ACC112 (cell line): ENCODE data around the gene CH25H.

Source experiments
- H2AFZ ChIP-seq: fragments of 200-600 bp; sonication (generic); one replicate; pipeline ENCODE4 v1.6.0; 2017; ENCODE audit warnings: antibody characterized with exemption, low read length; ENCODE audit not compliant: unreplicated experiment
- H3K27ac ChIP-seq: fragments of 200-600 bp; sonication (generic); 2 replicates; pipeline ENCODE4 v1.5.1; 2014; ENCODE audit warnings: low read depth, mild to moderate bottlenecking, antibody characterized with exemption, low read length, moderate library complexity
- H3K27me3 ChIP-seq: fragments of 200-600 bp; sonication (generic); 2 replicates; pipeline ENCODE4 v1.6.1; 2014; ENCODE audit warnings: mild to moderate bottlenecking, antibody characterized with exemption, low read length, moderate library complexity, mixed read lengths; ENCODE audit not compliant: insufficient read depth
- H3K36me3 ChIP-seq: fragments of 200-600 bp; sonication (generic); 2 replicates; pipeline ENCODE4 v1.6.1; 2016; ENCODE audit warnings: mild to moderate bottlenecking, antibody characterized with exemption, low read length, moderate library complexity, mixed read lengths; ENCODE audit not compliant: insufficient read depth
- H3K4me1 ChIP-seq: fragments of 200-600 bp; sonication (generic); one replicate; pipeline ENCODE4 v1.6.1; 2016; ENCODE audit warnings: low read length, mixed read lengths; ENCODE audit not compliant: insufficient read depth, unreplicated experiment, control insufficient read depth
- H3K4me3 ChIP-seq: fragments of 200-600 bp; sonication (generic); 2 replicates; pipeline ENCODE4 v1.5.1; 2014; ENCODE audit warnings: mild to moderate bottlenecking, low read depth, low read length
- H3K79me2 ChIP-seq: fragments of 200-600 bp; sonication (generic); one replicate; pipeline ENCODE4 v1.6.0; 2016; ENCODE audit warnings: low read length; ENCODE audit not compliant: control insufficient read depth, unreplicated experiment, insufficient read depth

Gene CH25H

DNA sequence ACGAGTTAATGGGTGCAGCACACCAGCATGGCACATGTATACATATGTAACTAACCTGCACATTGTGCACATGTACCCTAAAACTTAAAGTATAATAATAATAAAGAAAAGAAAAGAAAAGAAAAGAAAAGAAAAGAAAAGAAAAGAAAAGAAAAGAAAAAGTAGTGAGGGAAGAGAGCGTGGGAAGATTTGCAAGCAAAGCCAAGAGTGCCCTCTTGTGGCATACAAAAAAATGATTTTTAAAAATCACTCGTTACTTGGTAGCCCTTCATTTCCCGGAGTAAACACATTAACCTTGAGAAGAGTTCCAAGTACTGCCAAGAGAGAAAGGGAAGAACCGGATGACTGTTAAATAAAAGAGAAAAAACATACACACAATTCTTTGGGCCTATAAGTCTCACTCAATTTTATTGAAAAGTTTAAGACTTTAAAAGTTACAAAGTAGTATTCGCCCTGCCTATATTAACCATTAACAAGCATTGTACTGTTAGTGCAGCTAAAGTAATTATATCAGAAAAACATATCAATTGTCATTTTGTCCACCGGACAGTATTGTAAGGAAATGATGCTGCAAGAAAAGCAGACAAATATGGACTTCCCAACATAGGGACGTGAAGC is 6.2 kb upstream of the CH25H start:
- H3K79me2 ChIP-seq, result no peaks in the 10 kb centered on the region
- no peak overlapping the region for H3K27ac ChIP-seq
- H3K27me3 ChIP-seq, result no peaks in the 10 kb centered on the region
- H2AFZ ChIP-seq, result no peak overlapping the region
- H3K4me3 ChIP-seq, result no peak overlapping the region
- no peaks in the 10 kb centered on the region for H3K36me3 ChIP-seq
- peaks cover 12% of the 10 kb centered on the region for H3K4me1 ChIP-seq

DNA sequence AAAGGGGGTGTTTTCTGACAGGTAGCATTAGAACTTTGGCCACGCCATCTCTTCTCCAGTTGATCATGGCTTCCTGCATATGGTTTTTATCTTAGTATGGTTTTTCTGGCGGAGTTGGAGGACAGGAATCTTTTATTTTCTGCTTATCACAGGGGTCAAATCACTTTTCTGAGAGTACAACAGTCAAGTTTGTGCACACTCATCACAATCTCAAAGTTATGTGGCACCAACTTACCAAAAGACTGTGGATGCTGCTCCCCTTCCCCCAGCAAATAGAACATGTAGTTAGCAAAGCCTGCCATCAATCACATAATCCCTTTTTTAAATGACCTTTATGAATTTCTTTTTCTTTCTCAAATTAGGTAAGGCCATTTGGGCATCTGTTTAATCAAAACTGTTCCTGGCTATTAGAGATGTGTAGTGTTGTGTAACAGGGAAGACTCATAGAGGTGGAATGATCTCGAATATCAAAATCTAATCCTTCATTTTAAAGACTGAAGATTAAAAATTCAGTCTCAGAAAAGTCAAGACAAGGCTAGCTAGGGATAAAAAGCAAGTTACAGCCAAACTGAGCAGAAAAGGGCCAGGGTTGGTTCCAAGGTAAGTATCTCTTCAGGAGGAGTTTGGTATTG is 3.8 kb upstream of the CH25H start:
- peaks cover 12% of the 10 kb centered on the region for H3K4me1 ChIP-seq

DNA sequence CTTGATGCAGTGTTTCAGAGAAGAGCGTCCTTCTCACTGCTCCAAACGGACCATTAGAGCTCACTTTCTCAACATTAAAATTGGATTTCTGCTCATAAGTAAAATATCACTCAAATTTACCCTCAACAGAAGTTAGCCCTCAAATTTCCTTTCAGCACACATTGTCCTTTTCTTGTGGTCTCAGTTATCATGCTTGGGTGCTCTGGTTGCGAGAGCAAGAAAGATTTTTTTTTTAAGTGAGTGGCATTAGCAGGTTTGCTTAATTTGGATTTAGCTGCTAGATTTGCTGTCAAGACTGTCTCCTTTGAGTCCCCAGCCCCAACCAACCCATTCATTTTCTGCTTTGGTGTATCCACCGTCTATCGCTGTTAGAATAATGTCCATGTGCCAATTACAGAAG is 2.6 kb upstream of the CH25H start:
- Histone ChIP-seq H3K4me1 (peaks cover 12% of the 10 kb centered on the region), H3K4me3 (no peak overlapping the region), H3K79me2 (no peaks in the 10 kb centered on the region), H2AFZ (no peak overlapping the region), H3K27ac (no peak overlapping the region), H3K27me3 (peaks cover 8% of the 10 kb centered on the region; the same call in 1 of the 2 replicates), H3K36me3 (no peaks in the 10 kb centered on the region)

More for the DNA sequence above, 3.8 kb upstream of the CH25H start:
- H2AFZ ChIP-seq, result no peak overlapping the region
- no peaks in the 10 kb centered on the region for H3K79me2 ChIP-seq
- no peaks in the 10 kb centered on the region for H3K36me3 ChIP-seq
- H3K4me3 ChIP-seq, result no peak overlapping the region
- no peak overlapping the region for H3K27ac ChIP-seq
- H3K27me3 ChIP-seq, result peaks cover 7% of the 10 kb centered on the region; the same call in 1 of the 2 replicates

DNA sequence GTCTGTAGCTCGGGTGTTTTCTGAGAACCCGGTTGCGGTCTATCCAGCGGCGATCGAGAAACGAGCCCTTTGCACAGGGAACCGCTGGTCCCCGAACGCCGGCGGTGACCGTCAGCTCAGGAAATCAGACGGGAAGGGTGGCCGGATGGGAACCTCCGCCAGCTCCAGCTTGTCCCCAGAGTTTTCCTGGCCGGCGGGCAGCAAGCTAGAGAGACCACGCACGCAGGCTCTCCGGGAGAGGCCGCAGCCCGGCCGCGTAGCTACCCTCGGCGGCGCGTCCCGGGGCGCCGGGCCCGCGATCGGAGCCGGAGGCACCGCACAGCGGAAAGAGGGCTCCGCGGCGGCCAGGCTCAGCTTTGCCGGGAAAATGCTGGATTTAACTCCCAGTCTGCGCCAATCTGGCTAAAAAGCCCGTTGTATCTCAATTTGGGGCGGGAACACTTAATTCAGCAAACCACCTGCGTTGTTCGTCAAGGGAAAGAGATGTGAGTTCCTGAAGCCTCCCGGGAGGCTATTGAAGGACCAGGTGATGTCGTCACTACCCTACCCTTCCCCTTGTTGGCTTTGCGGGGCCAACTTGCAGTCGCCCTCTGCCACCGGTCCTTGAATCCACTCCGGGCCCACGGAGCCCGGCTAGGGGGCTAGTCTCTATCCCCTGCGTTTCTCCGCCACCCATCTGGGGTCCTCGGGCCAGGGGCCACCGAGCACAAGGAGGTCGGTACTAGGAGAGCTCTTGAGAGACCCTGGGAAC is 859 bp upstream of the CH25H start:
- Histone ChIP-seq H3K27me3 (peaks cover 8% of the 10 kb centered on the region; the same call in 1 of the 2 replicates), H3K36me3 (no peaks in the 10 kb centered on the region), H3K4me3 (peak overlapping the region; percentile 75), H2AFZ (peak overlapping the region; percentile 93), H3K79me2 (no peaks in the 10 kb centered on the region), H3K4me1 (peaks cover 12% of the 10 kb centered on the region), H3K27ac (peak overlapping the region; percentile 19; the same call in 1 of the 2 replicates)

DNA sequence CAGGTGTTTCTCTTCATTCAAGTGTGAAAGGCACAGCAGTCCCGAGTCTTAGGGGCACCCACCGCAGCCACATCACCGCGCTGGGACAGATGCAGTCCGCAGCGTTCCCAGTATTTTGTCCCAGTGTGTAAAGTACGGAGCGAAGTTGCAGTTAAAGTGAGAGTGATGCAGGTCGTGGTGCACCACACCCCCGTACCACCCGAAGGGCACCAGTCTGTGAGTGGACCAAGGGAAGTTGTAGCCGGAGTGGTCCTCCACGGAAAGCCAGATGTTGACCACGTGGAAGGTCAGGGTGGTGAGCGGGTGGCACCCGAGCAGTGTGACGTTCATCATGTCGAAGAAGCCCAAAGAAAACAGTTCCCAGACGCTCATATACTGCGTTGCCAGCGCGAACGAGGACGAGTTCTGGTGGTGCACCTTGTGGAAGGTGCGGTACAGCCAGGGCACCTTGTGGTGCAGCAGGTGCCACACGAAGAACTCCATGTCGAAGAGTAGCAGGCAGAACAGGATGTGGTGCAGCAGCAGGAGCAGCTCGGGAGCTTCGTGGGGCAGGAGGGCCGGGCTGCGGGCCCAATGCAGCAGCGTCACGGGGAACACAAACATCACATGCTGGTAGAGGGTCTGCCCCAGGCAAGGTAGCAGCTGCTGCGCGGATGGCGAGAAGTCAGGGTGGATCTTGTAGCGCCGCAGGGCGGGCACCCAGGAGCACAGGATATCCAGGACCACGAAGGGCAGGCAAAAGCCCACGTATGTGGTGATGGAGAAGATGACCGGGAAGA is 526 bp downstream of the CH25H start:
- Histone ChIP-seq H3K27ac (peak overlapping the region; percentile 19; the same call in 1 of the 2 replicates), H3K36me3 (no peaks in the 10 kb centered on the region), H3K4me1 (peaks cover 12% of the 10 kb centered on the region), H3K27me3 (peaks cover 8% of the 10 kb centered on the region; the same call in 1 of the 2 replicates), H2AFZ (peak overlapping the region; percentile 44), H3K4me3 (peak overlapping the region; percentile 75), H3K79me2 (no peaks in the 10 kb centered on the region)

DNA sequence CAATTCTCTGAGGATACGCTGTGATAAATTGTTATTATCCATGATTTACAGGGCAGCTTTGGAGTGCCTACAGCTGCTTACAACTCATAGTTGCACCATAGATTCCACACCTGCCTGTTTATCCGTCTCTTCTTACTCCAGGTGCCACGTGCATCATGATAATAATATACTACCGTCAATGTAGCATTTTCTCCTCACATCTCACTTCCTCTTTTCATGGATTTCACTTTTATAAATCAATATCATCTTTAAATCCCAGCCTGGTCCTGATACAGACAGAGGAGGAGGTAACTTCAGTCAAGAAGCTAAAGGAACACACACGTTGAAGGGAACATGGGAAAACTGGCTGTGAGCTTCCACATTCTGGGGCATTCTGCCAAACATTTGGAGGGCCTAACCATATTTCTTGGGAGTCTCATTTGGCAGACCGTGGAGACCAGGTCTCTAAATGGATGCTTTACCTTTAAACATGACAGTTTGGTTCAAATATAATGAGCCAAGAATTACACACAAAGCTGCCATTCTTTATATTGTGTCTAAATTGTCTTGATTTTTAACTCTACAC is 2.4 kb downstream of the CH25H start:
- peaks cover 13% of the 10 kb centered on the region for H3K4me1 ChIP-seq
- no peak overlapping the region for H3K4me3 ChIP-seq
- no peaks in the 10 kb centered on the region for H3K79me2 ChIP-seq
- no peak overlapping the region for H2AFZ ChIP-seq
- peaks cover 8% of the 10 kb centered on the region; the same call in 1 of the 2 replicates for H3K27me3 ChIP-seq
- H3K36me3 ChIP-seq, result no peaks in the 10 kb centered on the region
- no peak overlapping the region for H3K27ac ChIP-seq

GRCh38 chr10:89203237-89203636 is 3.9 kb downstream of the CH25H start:
- no peak overlapping the region for H3K27ac ChIP-seq
- H3K36me3 ChIP-seq, result no peaks in the 10 kb centered on the region
- H2AFZ ChIP-seq, result no peak overlapping the region
- H3K4me1 ChIP-seq, result peaks cover 13% of the 10 kb centered on the region
- H3K79me2 ChIP-seq, result no peaks in the 10 kb centered on the region
- H3K27me3 ChIP-seq, result peaks cover 8% of the 10 kb centered on the region; the same call in 1 of the 2 replicates
- no peak overlapping the region for H3K4me3 ChIP-seq

GRCh38 chr10:89202033-89202425 is 5.1 kb downstream of the CH25H start:
- no peaks in the 10 kb centered on the region for H3K79me2 ChIP-seq
- no peak overlapping the region for H3K27ac ChIP-seq
- H3K4me3 ChIP-seq, result no peak overlapping the region
- H3K4me1 ChIP-seq, result peaks cover 13% of the 10 kb centered on the region
- no peak overlapping the region for H2AFZ ChIP-seq
- H3K36me3 ChIP-seq, result no peaks in the 10 kb centered on the region
- peaks cover 8% of the 10 kb centered on the region; the same call in 1 of the 2 replicates for H3K27me3 ChIP-seq

GRCh38 chr10:89201345-89202032 is 5.6 kb downstream of the CH25H start:
- no peak overlapping the region for H3K4me3 ChIP-seq
- no peaks in the 10 kb centered on the region for H3K79me2 ChIP-seq
- H3K27me3 ChIP-seq, result peaks cover 7% of the 10 kb centered on the region; the same call in 1 of the 2 replicates
- no peak overlapping the region for H2AFZ ChIP-seq
- H3K4me1 ChIP-seq, result peaks cover 12% of the 10 kb centered on the region
- no peak overlapping the region for H3K27ac ChIP-seq
- H3K36me3 ChIP-seq, result no peaks in the 10 kb centered on the region
